Lung (tissue), 12 donors: ENCODE data around the gene TLCD2. TPM values are rescaled to one million over a fixed set of nuclear protein-coding genes. Genes with fewer than 3 reads are reported as not detected.
"Not testable (repeated sequence)": the region's sequence is repeated elsewhere in the genome, so short reads cannot be mapped to it uniquely, and the experiment has no call there.

Experiments used
- ATAC-seq: fragments of 200-7000 bp; cut with Tn5 transposase; one replicate; pipeline ENCODE4 v1.9.1; 2020; ENCODE audit warnings: moderate number of reproducible peaks; ENCODE audit not compliant: insufficient read depth, low FRiP score
- DNase-seq, 3 donors: peaks; one replicate each; pipeline ENCODE4 v3.0.0-alpha.2; 2013 to 2017
- H3K27ac ChIP-seq, 2 donors: one replicate each; pipeline ENCODE4 v1.5.1; 2013; ENCODE audit warnings: mild to moderate bottlenecking in 2 of 2, moderate library complexity in 2 of 2, control low read depth in 1 of 2, inconsistent platforms in 1 of 2, low read depth in 1 of 2, low read length in 1 of 2
- H3K27me3 ChIP-seq, 3 donors: one replicate each; pipeline ENCODE4 v1.5.1; 2013; ENCODE audit warnings: low read length in 2 of 3; ENCODE audit not compliant: control insufficient read depth in 3 of 3, insufficient read depth in 3 of 3
- H3K36me3 ChIP-seq, 4 donors: one replicate each; pipeline ENCODE4 v1.5.1; 2013; ENCODE audit warnings: low read length in 4 of 4, mild to moderate bottlenecking in 1 of 4, moderate library complexity in 1 of 4; ENCODE audit not compliant: control insufficient read depth in 4 of 4, insufficient read depth in 4 of 4
- H3K4me1 ChIP-seq, 5 donors: one replicate each; pipeline ENCODE4 v1.5.1; 2013; ENCODE audit warnings: low read length in 5 of 5, mild to moderate bottlenecking in 2 of 5, moderate library complexity in 1 of 5; ENCODE audit not compliant: control insufficient read depth in 5 of 5, insufficient read depth in 5 of 5
- H3K4me3 ChIP-seq: one replicate; pipeline ENCODE4 v1.5.1; 2013; ENCODE audit warnings: mild to moderate bottlenecking, control low read depth, moderate library complexity
- H3K9ac ChIP-seq, 2 donors: one replicate each; pipeline ENCODE4 v1.5.1; 2013; ENCODE audit warnings: low read length in 2 of 2, control low read depth in 1 of 2; ENCODE audit not compliant: insufficient read depth in 1 of 2
- H3K9me3 ChIP-seq, 4 donors: one replicate each; pipeline ENCODE4 v1.5.1; 2013; ENCODE audit warnings: low read length in 3 of 4, mild to moderate bottlenecking in 1 of 4, moderate library complexity in 1 of 4; ENCODE audit not compliant: control insufficient read depth in 4 of 4, insufficient read depth in 3 of 4
- CTCF ChIP-seq: IDR thresholded peaks from 2 replicates; pipeline ENCODE4 v1.5.1; 2012; ENCODE audit warnings: mild to moderate bottlenecking; ENCODE audit errors: control extremely low read depth, extremely low read depth
- WGBS, 2 donors: extraction: QIAGEN DNeasy Blood & Tissue Kit; methylation state at CpG; one replicate each; pipeline ENCODE4 v1.1.7; 2013; 5-methylcytosine and 5-hydroxymethylcytosine counted together
- polyA plus RNA-seq, 2 donors: library from polyadenylated mRNA; stranded (reverse); fragments of 200-250 nt; gene quantifications; one replicate each; pipeline ENCODE4 v1.2.1, GENCODE V29; 2013
- total RNA-seq, 2 donors: library from RNA; depleted of rRNA in 1 of 2; stranded (reverse); fragments of >200 nt in 1 of 2; gene quantifications; one replicate each; pipeline ENCODE4 v1.2.1, GENCODE V29; 2014 to 2021
- donor health status: control.
- donor health status: control.
- donor health status: Bipolar disorder and iron deficiency.
- donor health status: healthy.
- donor health status: DM: yes; HTN: yes; CAD: no.

Gene TLCD2
- total and polyA plus RNA-seq, 4 donors, result 4.4 to 16.1 (median 9.8) TPM

- DNase-seq, result no peak
- Histone ChIP-seq H3K4me1 (peaks cover 0 to 10% (median 3%) of the 10 kb centered on the region in 5 donors), H3K36me3 (peaks cover 0 to 8% (median 2%) of the 10 kb centered on the region in 4 donors), H3K27ac (no peak overlapping the region), H3K27me3 (no peaks in the 10 kb centered on the region), H3K9me3 (no peaks in the 10 kb centered on the region), H3K9ac (no peak overlapping the region), H3K4me3 (no peak overlapping the region)
- WGBS, 2 donors, result 91 to 93% methylated on average over 5 of the region's 5 CpGs
- TF ChIP-seq CTCF, result no peak
- no peak for ATAC-seq
Observed at GRCh38 chr17:1707107-1707506, 3.1 kb downstream of the TLCD2 start.

- ATAC-seq, result no peak
- Histone ChIP-seq H3K36me3 (peaks cover 0 to 5% (median 2%) of the 10 kb centered on the region in 4 donors), H3K4me3 (no peak overlapping the region), H3K27me3 (no peaks in the 10 kb centered on the region), H3K9ac (no peak overlapping the region), H3K4me1 (peaks cover 0 to 4% (median 0%) of the 10 kb centered on the region in 5 donors), H3K27ac (no peak overlapping the region), H3K9me3 (no peaks in the 10 kb centered on the region)
- no peak for DNase-seq
- 88 to 93% methylated on average over 7 of the region's 7 CpGs for WGBS, 2 donors
- TF ChIP-seq CTCF, result no peak
Observed at GRCh38 chr17:1705004-1705403, 5.2 kb downstream of the TLCD2 start.

GRCh38 chr17:1703063-1703462 is 7.1 kb downstream of the TLCD2 start:
- Histone ChIP-seq H3K9ac (no peak overlapping the region), H3K4me1 (no peaks in the 10 kb centered on the region), H3K36me3 (peaks cover 0 to 5% (median 2%) of the 10 kb centered on the region in 4 donors), H3K27me3 (no peaks in the 10 kb centered on the region), H3K9me3 (no peaks in the 10 kb centered on the region), H3K27ac (no peak overlapping the region), H3K4me3 (no peak overlapping the region)
- ATAC-seq, result no peak
- 52 to 60% methylated on average over 4 of the region's 4 CpGs for WGBS, 2 donors
- no peak for TF ChIP-seq CTCF
- no peak for DNase-seq

- H3K9me3 ChIP-seq, H3K36me3 ChIP-seq, ATAC-seq, H3K4me1 ChIP-seq, H3K4me3 ChIP-seq, H3K27ac ChIP-seq, H3K9ac ChIP-seq, DNase-seq, H3K27me3 ChIP-seq: not testable (repeated sequence)
- 88 to 94% methylated on average over 5 of the region's 5 CpGs for WGBS, 2 donors
Observed at GRCh38 chr17:1699891-1700290, 10.3 kb downstream of the TLCD2 start.
